IMR-90 (cell line): ENCODE measurements around the gene RNF166. TPM values are rescaled to one million over a fixed set of nuclear protein-coding genes. Genes with fewer than 3 reads are reported as not detected.

Experiments used
- ATAC-seq: fragments of 200-7000 bp; cut with Tn5 transposase; 2 replicates; pipeline ENCODE4 v1.9.1; 2020; ENCODE audit warnings: low read depth, mild to moderate bottlenecking, moderate library complexity
- BruUV-seq: library from RNA; stranded (reverse); fragments of 400-500 nt; replicated peaks from 2 replicates; lab custom pipeline; 2021; lab: Mats Ljungman, UMichigan
- CTCF ChIA-PET: fragments of 300-600 bp; formaldehyde crosslinking; extraction: SDS; loops from one replicate; lab custom pipeline; 2021; ENCODE audit warnings: antibody characterized with exemption; lab: Yijun Ruan, JAX
- POLR2A ChIA-PET: fragments of 300-600 bp; sonication (Branson Sonifier 250); formaldehyde crosslinking; loops from one replicate; lab custom pipeline; 2022; ENCODE audit warnings: antibody characterized with exemption; ENCODE audit not compliant: unreplicated experiment; lab: Charles Lee
- DNase-seq: peaks from one replicate; pipeline ENCODE4 v3.0.0; 2013
- H2AFZ ChIP-seq: replicated peaks from 2 replicates; pipeline ENCODE3; 2013; ENCODE audit warnings: low read length, mild to moderate bottlenecking; ENCODE audit not compliant: poor library complexity
- H2AK5ac ChIP-seq: 2 replicates; pipeline ENCODE4 v1.6.1; 2013; ENCODE audit warnings: low read depth, low read length, inconsistent platforms
- H2AK9ac ChIP-seq: replicated peaks from 2 replicates; pipeline ENCODE3; 2013; ENCODE audit warnings: mild to moderate bottlenecking, low read depth, low read length, moderate library complexity; ENCODE audit not compliant: poor library complexity
- H2BK120ac ChIP-seq: 2 replicates; pipeline ENCODE4 v1.6.1; 2013; ENCODE audit warnings: low read depth, low read length, inconsistent platforms
- H2BK15ac ChIP-seq: 3 replicates; pipeline ENCODE4 v1.6.1; 2013; ENCODE audit warnings: low read depth, low read length, inconsistent platforms
- H2BK20ac ChIP-seq: 2 replicates; pipeline ENCODE4 v1.6.1; 2013; ENCODE audit warnings: low read depth, mild to moderate bottlenecking, inconsistent platforms, low read length, moderate library complexity
- H2BK5ac ChIP-seq: 2 replicates; pipeline ENCODE4 v1.6.1; 2013; ENCODE audit warnings: mild to moderate bottlenecking, low read depth, low read length, inconsistent platforms; ENCODE audit not compliant: poor library complexity, severe bottlenecking
- H3K14ac ChIP-seq: replicated peaks from 2 replicates; pipeline ENCODE4 v1.6.1; 2013; ENCODE audit warnings: low read depth, low read length, inconsistent platforms
- H3K18ac ChIP-seq: 2 replicates; pipeline ENCODE4 v1.6.1; 2013; ENCODE audit warnings: low read depth, low read length, control low read depth
- H3K23ac ChIP-seq: 2 replicates; pipeline ENCODE4 v1.6.1; 2013; ENCODE audit warnings: low read depth, low read length, inconsistent platforms
- H3K27ac ChIP-seq: 2 replicates; pipeline ENCODE4 v1.5.1; 2013; ENCODE audit warnings: mild to moderate bottlenecking, control low read depth, low read length; ENCODE audit not compliant: insufficient read depth
- H3K27me3 ChIP-seq: 2 replicates; pipeline ENCODE4 v1.6.1; 2013; ENCODE audit warnings: low read length; ENCODE audit not compliant: control insufficient read depth, insufficient read depth
- H3K36me3 ChIP-seq: 2 replicates; pipeline ENCODE4 v1.6.1; 2013; ENCODE audit warnings: low read length, mixed read lengths; ENCODE audit not compliant: control insufficient read depth, insufficient read depth
- H3K4ac ChIP-seq: 2 replicates; pipeline ENCODE4 v1.6.1; 2013; ENCODE audit warnings: low read depth, low read length, inconsistent platforms
- H3K4me1 ChIP-seq: 2 replicates; pipeline ENCODE4 v1.6.1; 2013; ENCODE audit warnings: low read length, mixed read lengths; ENCODE audit not compliant: control insufficient read depth, insufficient read depth
- H3K4me2 ChIP-seq: 2 replicates; pipeline ENCODE4 v1.6.1; 2013; ENCODE audit warnings: low read depth, mild to moderate bottlenecking, control low read depth, low read length, moderate library complexity
- H3K4me3 ChIP-seq: 2 replicates; pipeline ENCODE4 v1.5.1; 2013; ENCODE audit warnings: low read depth, mild to moderate bottlenecking, control low read depth, low read length, moderate library complexity; ENCODE audit not compliant: insufficient read depth
- H3K56ac ChIP-seq: 2 replicates; pipeline ENCODE4 v1.6.1; 2013; ENCODE audit warnings: low read length, inconsistent platforms; ENCODE audit not compliant: insufficient read depth; ENCODE audit errors: extremely low read depth
- H3K79me1 ChIP-seq, 2 experiments: 2 replicates each; pipeline ENCODE4 v1.6.1; 2013; ENCODE audit warnings: low read length in 2 of 2, inconsistent platforms in 1 of 2, low read depth in 1 of 2
- H3K9ac ChIP-seq: 2 replicates; pipeline ENCODE4 v1.6.1; 2013; ENCODE audit warnings: low read depth, low read length, control low read depth
- H3K9me1 ChIP-seq: 2 replicates; pipeline ENCODE4 v1.6.1; 2013; ENCODE audit warnings: low read length, inconsistent platforms; ENCODE audit not compliant: insufficient read depth
- H3K9me3 ChIP-seq: 2 replicates; pipeline ENCODE4 v1.6.1; 2013; ENCODE audit warnings: low read length; ENCODE audit not compliant: control insufficient read depth, insufficient read depth
- H4K20me1 ChIP-seq: 2 replicates; pipeline ENCODE4 v1.6.1; 2013; ENCODE audit warnings: low read length, inconsistent platforms; ENCODE audit not compliant: insufficient read depth
- H4K5ac ChIP-seq: 2 replicates; pipeline ENCODE4 v1.6.1; 2013; ENCODE audit warnings: mild to moderate bottlenecking, low read depth, low read length, control low read depth
- H4K8ac ChIP-seq, 2 experiments: 2 replicates each; pipeline ENCODE4 v1.6.1; 2013; ENCODE audit warnings: low read depth in 2 of 2, low read length in 2 of 2, control low read depth in 1 of 2, inconsistent platforms in 1 of 2
- H4K91ac ChIP-seq: 2 replicates; pipeline ENCODE4 v1.6.1; 2013; ENCODE audit warnings: low read depth, low read length, inconsistent platforms; ENCODE audit not compliant: insufficient read depth
- CEBPB ChIP-seq: IDR thresholded peaks from 2 replicates; pipeline ENCODE4 v1.6.1; 2012; ENCODE audit warnings: low read depth, low read length, improper control_type of control experiment
- CHD1 ChIP-seq: IDR thresholded peaks from 2 replicates; pipeline ENCODE4 v1.6.1; 2012; ENCODE audit warnings: low read depth, low read length, improper control_type of control experiment
- ELK1 ChIP-seq: fragments of 150-350 bp; IDR thresholded peaks from 2 replicates; pipeline ENCODE4 v1.6.1; 2016; ENCODE audit warnings: low read depth, mild to moderate bottlenecking, low read length, moderate library complexity, borderline replicate concordance
- MAZ ChIP-seq: IDR thresholded peaks from 2 replicates; pipeline ENCODE4 v1.6.1; 2012; ENCODE audit warnings: low read depth, mild to moderate bottlenecking, low read length, improper control_type of control experiment, moderate library complexity, borderline replicate concordance
- MXI1 ChIP-seq: IDR thresholded peaks from 2 replicates; pipeline ENCODE4 v1.6.1; 2012; ENCODE audit warnings: low read depth, mild to moderate bottlenecking, low read length, moderate library complexity, borderline replicate concordance
- NFE2L2 ChIP-seq: fragments of 150-350 bp; IDR thresholded peaks from 2 replicates; pipeline ENCODE4 v1.6.1; 2016; ENCODE audit warnings: low read depth, mild to moderate bottlenecking, low read length
- RAD21 ChIP-seq: IDR thresholded peaks from 2 replicates; pipeline ENCODE4 v1.6.1; 2012; ENCODE audit warnings: low read length, improper control_type of control experiment
- RCOR1 ChIP-seq: IDR thresholded peaks from 2 replicates; pipeline ENCODE4 v1.6.1; 2012; ENCODE audit warnings: mild to moderate bottlenecking, low read length, improper control_type of control experiment; ENCODE audit not compliant: insufficient replicate concordance
- RFX5 ChIP-seq: IDR thresholded peaks from 2 replicates; pipeline ENCODE4 v1.8.0; 2012; ENCODE audit warnings: low read depth, mild to moderate bottlenecking, low read length, moderate library complexity
- SMC3 ChIP-seq: fragments of 150-350 bp; IDR thresholded peaks from 2 replicates; pipeline ENCODE4 v1.6.1; 2016; ENCODE audit warnings: low read depth, mild to moderate bottlenecking, antibody characterized with exemption, low read length, moderate library complexity
- USF2 ChIP-seq: fragments of 150-350 bp; IDR thresholded peaks from 2 replicates; pipeline ENCODE4 v1.6.1; 2017; ENCODE audit warnings: mild to moderate bottlenecking, antibody characterized with exemption, low read length, low read depth
- whole genome bisulfite sequencing, 2 experiments: methylation state at CpG; one replicate each; pipeline versions ENCODE4 v1.1.5 to v1.1.7; 2013; ENCODE audit warnings: missing lambda C conversion rate in 2 of 2; ENCODE audit not compliant: insufficient read length in 1 of 2; ENCODE audit errors: extremely low coverage in 2 of 2; 5-methylcytosine and 5-hydroxymethylcytosine counted together
- dilution Hi-C: fragments of 300-500 bp; cut with HindIII; formaldehyde crosslinking; loops from one replicate; pipeline ENCODE4 v1.14.3; 2018; ENCODE audit warnings: low sequenced_read_pairs; ENCODE audit not compliant: unreplicated experiment
- in situ Hi-C: fragments of 300-500 bp; cut with MboI; formaldehyde crosslinking; loops from 3 replicates; pipeline ENCODE4 v1.14.3; 2019; ENCODE audit warnings: low sequenced_read_pairs, inconsistent platforms, mixed read lengths
- intact Hi-C: fragments of 100-400 bp; cut with micrococcal nuclease; formaldehyde crosslinking; loops from 2 replicates; pipeline ENCODE4 v1.10.0; 2022
- polyA plus RNA-seq, 3 experiments: library from polyadenylated mRNA; depleted of rRNA; stranded (reverse); fragments of >200 nt; gene quantifications; 2 replicates each; pipeline ENCODE4 v1.2.3, GENCODE V29; 2012; ENCODE audit warnings: low replicate concordance in 1 of 3
- total RNA-seq: library from RNA; depleted of rRNA; stranded (reverse); fragments of >200 nt; gene quantifications from 2 replicates; pipeline ENCODE4 v1.2.3, GENCODE V29; 2012

RNF166 gene
- total and polyA plus RNA-seq, 2 of the 4 experiments (the other 2 are of a cell fraction): 8.1 to 17.4 TPM

- BruUV-seq: no TSS peak
- no peak overlapping the region for H2BK5ac ChIP-seq
- peak overlapping the region; percentile 65; the same call in 1 of the 2 replicates for H3K27ac ChIP-seq
- H2BK120ac ChIP-seq: no peak overlapping the region
- H4K8ac ChIP-seq: peak overlapping the region; percentile 50 to 89; a peak in 3 of 4 replicates
- peak overlapping the region; percentile 81 for H3K4ac ChIP-seq
- H3K27me3 ChIP-seq: no peaks in the 10 kb centered on the region
- no peak overlapping the region for H3K23ac ChIP-seq
- POLR2A ChIA-PET: no interaction called here
- ATAC-seq (no peak), DNase-seq (no peak)
- 80% methylated on average over 1 of the region's 17 CpGs; no CpG with 5 or more reads in 1 of the 2 experiments for WGBS, 2 experiments
- 0 out of 2 replicates have a peak, but pooled peaks cover 2% of the 10 kb centered on the region for H3K36me3 ChIP-seq
- peaks cover 26 to 68% of the 10 kb centered on the region in 2 experiments for H3K79me1 ChIP-seq
- H2BK20ac ChIP-seq: no peak overlapping the region
- H2AK9ac ChIP-seq: peak overlapping the region; percentile 98
- H4K91ac ChIP-seq: no peak overlapping the region; the same call in 1 of the 2 replicates
- dilution Hi-C loops (no loop called here), in situ Hi-C loops (no loop called here), intact Hi-C loops (no loop called here)
- TF ChIP-seq ELK1: no peak
- no peak for TF ChIP-seq CEBPB
- no peak for TF ChIP-seq CHD1
- no peak for TF ChIP-seq RAD21
- no peak for TF ChIP-seq RCOR1
- TF ChIP-seq MXI1: no peak
- TF ChIP-seq SMC3: no peak
- TF ChIP-seq RFX5: no peak
- TF ChIP-seq USF2: no peak
- TF ChIP-seq NFE2L2: no peak
- no peak for TF ChIP-seq MAZ
- H3K9me1 ChIP-seq: no peaks in the 10 kb centered on the region
- H3K18ac ChIP-seq: no peak overlapping the region
- CTCF ChIA-PET: no interaction called here
- H3K4me3 ChIP-seq: peak overlapping the region; percentile 95
- peaks cover 26% of the 10 kb centered on the region; the same call in 1 of the 2 replicates for H4K20me1 ChIP-seq
- H3K56ac ChIP-seq: no peak overlapping the region
- H2BK15ac ChIP-seq: no peak overlapping the region
- peak overlapping the region; percentile 80 for H3K9ac ChIP-seq
- peak overlapping the region; percentile 62 for H2AK5ac ChIP-seq
- peaks cover 11% of the 10 kb centered on the region for H3K4me1 ChIP-seq
- no peak overlapping the region for H4K5ac ChIP-seq
- H3K4me2 ChIP-seq: peak overlapping the region; percentile 99
- H2AFZ ChIP-seq: peak overlapping the region; percentile 94
- H3K14ac ChIP-seq: peak overlapping the region; percentile 37; the same call in 1 of the 2 replicates
- H3K9me3 ChIP-seq: no peaks in the 10 kb centered on the region
Measured at GRCh38 chr16:88706965-88707826, 988 bp upstream of the RNF166 start.
